Thoracic aorta (tissue), 2 donors: Measurements from ENCODE around the gene ACIN1. TPM values are rescaled to one million over a fixed set of nuclear protein-coding genes. Genes with fewer than 3 reads are reported as not detected.

ENCODE experiments used
- ATAC-seq: fragments of 150-250 bp; one replicate; pipeline ENCODE4 v1.8.0; 2017; ENCODE audit warnings: low read depth; ENCODE audit not compliant: insufficient number of reproducible peaks, low FRiP score
- DNase-seq: peaks from one replicate; pipeline ENCODE4 v3.0.0-alpha.2; 2020; ENCODE audit warnings: low spot score
- H3K27ac ChIP-seq, 2 donors: fragments of 200-600 bp; sonication (generic); 1 replicate in 1 of 2; 2 replicates in 1 of 2; pipeline ENCODE4 v1.5.1; 2016; ENCODE audit warnings: mild to moderate bottlenecking in 2 of 2, moderate library complexity in 2 of 2
- H3K27me3 ChIP-seq: fragments of 200-600 bp; sonication (generic); replicated peaks from 2 replicates; pipeline ENCODE4 v1.6.0; 2016; ENCODE audit warnings: mild to moderate bottlenecking; ENCODE audit not compliant: insufficient read depth
- H3K36me3 ChIP-seq: fragments of 200-600 bp; sonication (generic); one replicate; pipeline ENCODE4 v1.5.1; 2016
- H3K4me1 ChIP-seq, 2 donors: fragments of 200-600 bp; sonication (generic); 1 replicate in 1 of 2; 2 replicates in 1 of 2; pipeline versions ENCODE4 v1.5.1 to v1.6.0; 2016; ENCODE audit warnings: low read depth in 2 of 2, mild to moderate bottlenecking in 1 of 2; ENCODE audit not compliant: control insufficient read depth in 1 of 2
- H3K4me3 ChIP-seq: fragments of 200-600 bp; sonication (generic); 2 replicates; pipeline ENCODE4 v1.5.1; 2016; ENCODE audit warnings: mild to moderate bottlenecking
- H3K9me3 ChIP-seq: fragments of 200-600 bp; sonication (generic); 2 replicates; pipeline ENCODE4 v1.5.1; 2016
- CTCF ChIP-seq: fragments of 200-600 bp; sonication (generic); IDR thresholded peaks from one replicate; pipeline ENCODE4 v1.5.1; 2019; ENCODE audit warnings: antibody characterized with exemption
- total RNA-seq, 2 donors: library from RNA; depleted of rRNA; stranded (reverse); fragments of >200 nt; gene quantifications; one replicate each; pipeline versions ENCODE4 v1.1.0 to v1.2.3, GENCODE V29; 2016

Gene ACIN1
- total RNA-seq, 2 donors from 2014 or later: 117 to 154 TPM

DNA sequence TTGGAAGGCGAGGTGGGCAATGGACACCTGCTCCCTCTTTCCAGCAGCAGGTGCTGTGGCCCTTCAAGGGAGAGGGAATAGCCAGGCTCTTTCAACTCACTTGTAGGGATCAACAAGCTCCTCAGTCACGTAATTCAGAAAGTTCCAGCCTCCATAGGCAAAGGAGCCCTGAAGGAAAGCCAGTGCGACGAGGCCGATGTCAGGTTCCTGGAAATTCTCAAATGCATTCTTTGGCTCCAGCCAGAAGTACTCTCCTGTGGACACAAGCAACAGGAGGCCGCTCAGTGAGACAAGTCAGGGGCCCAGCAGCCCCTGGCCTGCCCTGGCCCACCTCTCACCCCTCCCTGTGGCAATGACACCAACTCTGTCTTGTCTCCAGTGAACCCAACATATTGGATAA lies 45.4 kb upstream of the ACIN1 start:
- DNase-seq (no peak), ATAC-seq (no peak)
- Histone ChIP-seq H3K27me3 (no peaks in the 10 kb centered on the region), H3K4me3 (no peak overlapping the region), H3K36me3 (peaks cover 30% of the 10 kb centered on the region), H3K4me1 (peaks cover 16 to 30% of the 10 kb centered on the region in 2 donors), H3K27ac (no peak overlapping the region), H3K9me3 (no peaks in the 10 kb centered on the region)
- TF ChIP-seq CTCF: no peak

DNA sequence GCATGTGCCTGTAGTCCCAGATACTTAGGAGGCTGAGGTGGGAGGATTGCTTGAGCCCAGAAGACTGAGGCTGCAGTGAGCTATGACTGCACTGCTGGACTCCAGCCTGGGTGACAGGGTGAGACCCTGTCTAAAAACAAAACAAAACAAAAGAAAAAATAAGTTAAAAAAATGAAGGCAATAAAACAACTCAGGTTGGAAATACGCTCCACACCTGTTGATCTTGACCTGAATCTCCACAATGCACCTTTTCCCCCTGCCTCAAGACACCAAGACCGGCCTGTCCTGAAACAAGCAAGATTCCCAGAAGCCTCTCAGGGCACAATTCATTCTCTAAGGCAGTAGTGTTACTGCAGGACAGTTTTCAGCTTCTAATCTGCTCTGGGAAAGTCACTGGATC lies 44.9 kb upstream of the ACIN1 start:
- DNase-seq: no peak
- peaks cover 16 to 30% of the 10 kb centered on the region in 2 donors for H3K4me1 ChIP-seq
- peaks cover 30% of the 10 kb centered on the region for H3K36me3 ChIP-seq
- no peak for ATAC-seq
- no peak overlapping the region for H3K4me3 ChIP-seq
- H3K27me3 ChIP-seq: no peaks in the 10 kb centered on the region
- H3K27ac ChIP-seq: no peak overlapping the region
- H3K9me3 ChIP-seq: no peaks in the 10 kb centered on the region
- TF ChIP-seq CTCF: no peak

DNA sequence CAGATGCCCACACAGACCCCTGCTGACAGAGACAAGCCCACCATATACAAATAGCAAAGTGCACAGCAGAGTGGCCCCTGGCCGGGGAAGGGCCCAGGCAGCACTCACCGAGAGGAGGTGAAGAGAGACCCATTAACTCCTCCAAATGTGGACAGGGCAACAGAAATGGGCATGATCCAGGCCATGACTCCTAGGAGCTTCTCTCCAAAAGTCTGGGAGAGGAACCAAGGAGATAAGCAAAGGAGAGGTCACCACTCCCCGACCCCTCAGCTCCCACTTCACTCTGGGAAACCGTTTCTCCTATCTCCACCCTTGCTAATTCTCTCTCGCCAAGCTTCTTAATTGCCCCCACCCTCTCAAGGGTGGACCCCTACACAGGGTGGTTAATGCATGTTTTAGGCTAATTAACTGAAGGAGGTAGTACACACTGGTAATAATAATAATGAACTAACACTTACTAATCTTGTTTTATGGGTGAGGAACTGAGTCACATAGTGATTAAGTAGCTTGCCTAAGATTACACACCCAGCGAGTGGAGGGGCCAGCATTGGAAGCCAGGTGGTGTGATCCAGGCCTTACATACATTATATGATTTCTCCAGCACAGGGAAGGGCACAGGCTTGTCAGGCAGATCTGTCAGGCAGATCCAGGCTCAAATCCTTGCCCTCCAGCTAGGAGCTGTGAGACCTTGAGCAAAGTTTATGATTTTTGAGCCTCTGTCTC lies 43.0 kb upstream of the ACIN1 start:
- peaks cover 30% of the 10 kb centered on the region for H3K36me3 ChIP-seq
- no peak for TF ChIP-seq CTCF
- no peak overlapping the region for H3K4me3 ChIP-seq
- no peak overlapping the region for H3K27ac ChIP-seq
- no peaks in the 10 kb centered on the region for H3K27me3 ChIP-seq
- ATAC-seq (no peak), DNase-seq (no peak)
- peaks cover 7 to 15% of the 10 kb centered on the region in 2 donors for H3K4me1 ChIP-seq
- no peaks in the 10 kb centered on the region for H3K9me3 ChIP-seq

- Histone ChIP-seq H3K27me3 (no peaks in the 10 kb centered on the region), H3K9me3 (no peaks in the 10 kb centered on the region), H3K4me1 (peaks cover 0 to 9% of the 10 kb centered on the region in 2 donors), H3K27ac (no peak overlapping the region), H3K4me3 (no peak overlapping the region), H3K36me3 (peaks cover 30% of the 10 kb centered on the region)
- ATAC-seq: no peak
- no peak for TF ChIP-seq CTCF
- DNase-seq: no peak
Observed at GRCh38 chr14:23137192-23137812, 42.4 kb upstream of the ACIN1 start.

DNA sequence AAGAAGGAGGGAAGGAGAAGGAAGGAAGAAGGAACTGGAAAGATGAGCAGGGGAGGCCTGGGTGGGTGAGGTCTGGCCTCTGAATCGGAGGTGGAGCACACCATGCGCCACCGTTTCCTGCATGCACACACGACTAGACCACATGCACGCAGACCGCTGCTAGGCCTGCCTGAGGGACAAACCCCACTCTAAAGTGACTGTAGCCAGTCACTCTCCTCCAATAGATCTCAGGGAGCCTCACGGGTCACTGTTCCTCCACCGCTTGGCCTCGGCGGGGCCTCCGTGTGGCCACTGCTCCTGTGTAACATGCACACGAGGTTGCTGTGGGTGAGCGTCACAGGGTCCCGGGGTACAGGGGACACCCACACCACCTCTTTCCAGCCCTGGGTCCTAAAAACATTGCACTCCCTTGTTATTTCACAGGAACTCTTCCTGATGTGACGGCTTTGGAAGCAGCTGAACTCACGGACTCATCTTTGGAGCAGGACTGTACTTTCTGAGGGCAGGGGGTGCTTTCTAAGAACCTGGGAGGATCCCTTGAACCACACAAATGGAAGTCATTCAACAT lies 41.7 kb upstream of the ACIN1 start:
- no peak for ATAC-seq
- H3K9me3 ChIP-seq: no peaks in the 10 kb centered on the region
- DNase-seq: no peak
- H3K4me1 ChIP-seq: peaks cover 0 to 2% of the 10 kb centered on the region in 2 donors
- H3K4me3 ChIP-seq: no peak overlapping the region
- H3K27me3 ChIP-seq: no peaks in the 10 kb centered on the region
- no peak for TF ChIP-seq CTCF
- peaks cover 30% of the 10 kb centered on the region for H3K36me3 ChIP-seq
- H3K27ac ChIP-seq: no peak overlapping the region
